Measurements from ENCODE around the gene HABP2.

Gene HABP2

GRCh38 chr10:113557424-113557862 is 4.6 kb downstream of the HABP2 start:
- no peak for TF ChIP-seq CTCF (IDR thresholded peaks at IDR 0.05; ENCODE audit: low read depth, low read length, missing control alignments)
- no peak overlapping the region for H3K4me3 ChIP-seq (ENCODE audit: low read depth, low read length)
- no peak for DNase-seq (ENCODE audit: low read depth)
- in situ Hi-C loops (cut with HindIII; ENCODE audit: low sequenced_read_pairs), result no loop called here

- H3K4me3 ChIP-seq (ENCODE audit: low read depth, low read length), result no peak overlapping the region
- no peak for DNase-seq (ENCODE audit: low read depth)
- TF ChIP-seq CTCF (IDR thresholded peaks at IDR 0.05; ENCODE audit: low read depth, low read length, missing control alignments), result no peak
- in situ Hi-C loops (cut with HindIII; ENCODE audit: low sequenced_read_pairs), result no loop called here
These were observed 5.1 kb downstream of the HABP2 start for GRCh38 chr10:113557903-113558321.

- no peak overlapping the region for H3K4me3 ChIP-seq (ENCODE audit: low read depth, low read length)
- no peak for TF ChIP-seq CTCF (IDR thresholded peaks at IDR 0.05; ENCODE audit: low read depth, low read length, missing control alignments)
- in situ Hi-C loops (cut with HindIII; ENCODE audit: low sequenced_read_pairs), result no loop called here
- DNase-seq (ENCODE audit: low read depth), result no peak
These were observed 7.2 kb downstream of the HABP2 start for GRCh38 chr10:113560071-113560470.

- no peak for TF ChIP-seq CTCF (IDR thresholded peaks at IDR 0.05; ENCODE audit: low read depth, low read length, missing control alignments)
- no peak for DNase-seq (ENCODE audit: low read depth)
- in situ Hi-C loops (cut with HindIII; ENCODE audit: low sequenced_read_pairs), result no loop called here
- no peak overlapping the region for H3K4me3 ChIP-seq (ENCODE audit: low read depth, low read length)
These were observed 8.4 kb downstream of the HABP2 start for GRCh38 chr10:113561214-113561613.

- H3K4me3 ChIP-seq (ENCODE audit: low read depth, low read length), result no peak overlapping the region
- TF ChIP-seq CTCF (IDR thresholded peaks at IDR 0.05; ENCODE audit: low read depth, low read length, missing control alignments), result no peak
- no peak for DNase-seq (ENCODE audit: low read depth)
- in situ Hi-C loops (cut with HindIII; ENCODE audit: low sequenced_read_pairs), result no loop called here
These were observed 9.2 kb downstream of the HABP2 start for GRCh38 chr10:113562069-113562468.

GRCh38 chr10:113562704-113563103 is 9.9 kb downstream of the HABP2 start:
- TF ChIP-seq CTCF (IDR thresholded peaks at IDR 0.05; ENCODE audit: low read depth, low read length, missing control alignments), result no peak
- in situ Hi-C loops (cut with HindIII; ENCODE audit: low sequenced_read_pairs), result no loop called here

More at GRCh38 chr10:113562704-113563103, 9.9 kb downstream of the HABP2 start:
- DNase-seq (ENCODE audit: low read depth), result no peak
- no peak overlapping the region for H3K4me3 ChIP-seq (ENCODE audit: low read depth, low read length)

Measured in astrocyte of the cerebellum (primary cell).